ENCODE data around the gene TPST2.
A peak's percentile ranks its signal among the peaks of the same experiment; 100 is the strongest.

TPST2 gene

GRCh38 chr22:26610072-26610958 lies 20.4 kb upstream of the TPST2 start:
- DNase-seq, result peak; percentile 38

DNA sequence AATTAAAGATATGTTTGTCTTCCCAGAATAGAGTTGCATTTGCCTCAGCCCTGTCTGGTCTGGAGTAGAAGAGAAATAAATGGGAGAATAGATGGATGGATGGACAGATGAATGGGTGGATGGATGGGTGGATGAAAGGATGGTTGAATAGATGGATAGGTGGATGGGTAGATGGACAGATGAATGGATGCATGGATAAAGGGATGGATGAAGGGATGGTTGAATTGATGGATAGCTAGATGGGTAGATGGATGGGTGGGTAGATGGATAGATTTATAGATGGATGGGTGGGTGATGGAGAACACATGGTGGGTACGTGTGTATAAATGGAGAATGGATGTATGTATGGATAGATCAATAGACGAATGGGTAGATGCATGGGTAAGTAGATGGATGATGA lies 19.4 kb upstream of the TPST2 start:
- no peak for DNase-seq

DNA sequence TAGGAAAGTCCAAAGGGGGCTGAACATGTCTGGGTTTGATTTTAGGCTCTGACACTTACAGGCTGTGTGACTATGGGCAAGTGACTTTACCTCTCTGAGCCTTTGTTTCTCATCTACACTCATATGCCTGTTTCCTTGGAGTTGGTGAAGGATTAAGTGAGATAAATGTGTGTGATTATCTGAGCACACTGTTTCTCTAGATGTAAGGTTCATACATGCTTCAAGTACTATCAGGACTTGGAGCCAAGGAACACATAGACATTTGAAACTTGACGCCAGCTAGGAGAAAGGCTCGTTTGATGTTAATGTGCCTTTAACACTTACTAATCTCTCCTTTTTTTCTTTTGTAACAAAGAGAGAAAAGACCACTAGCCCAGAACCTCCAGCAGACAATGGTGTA lies 18.2 kb upstream of the TPST2 start:
- DNase-seq, result peak; percentile 16

GRCh38 chr22:26606611-26607010 lies 16.7 kb upstream of the TPST2 start:
- peak; percentile 28 for DNase-seq

GRCh38 chr22:26604368-26604767 lies 14.4 kb upstream of the TPST2 start:
- DNase-seq, result no peak

- DNase-seq, result no peak
Measured at GRCh38 chr22:26602127-26602526, 12.2 kb upstream of the TPST2 start.

DNA sequence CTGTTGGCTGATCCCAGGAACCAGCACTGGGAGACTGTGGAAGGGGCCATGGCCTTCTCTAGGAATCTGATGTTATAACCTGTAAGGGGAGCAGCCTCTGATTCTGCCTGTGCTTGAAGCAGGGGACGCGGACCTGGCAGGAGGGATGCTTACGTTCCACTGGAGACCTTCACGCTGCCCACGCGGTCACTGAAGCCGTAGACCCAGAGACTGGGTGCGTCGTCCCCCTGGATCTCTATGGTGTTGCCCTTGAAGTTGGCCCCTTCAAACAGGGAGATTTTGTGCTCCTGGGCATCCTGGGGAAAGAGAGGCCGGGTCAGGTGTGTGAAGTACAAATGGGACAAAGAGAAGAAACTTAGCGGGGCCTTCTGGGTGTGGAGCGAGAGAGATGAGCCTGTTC lies 11.8 kb upstream of the TPST2 start:
- no peak for DNase-seq

GRCh38 chr22:26599505-26599904 lies 9.6 kb upstream of the TPST2 start:
- DNase-seq, result no peak

DNA sequence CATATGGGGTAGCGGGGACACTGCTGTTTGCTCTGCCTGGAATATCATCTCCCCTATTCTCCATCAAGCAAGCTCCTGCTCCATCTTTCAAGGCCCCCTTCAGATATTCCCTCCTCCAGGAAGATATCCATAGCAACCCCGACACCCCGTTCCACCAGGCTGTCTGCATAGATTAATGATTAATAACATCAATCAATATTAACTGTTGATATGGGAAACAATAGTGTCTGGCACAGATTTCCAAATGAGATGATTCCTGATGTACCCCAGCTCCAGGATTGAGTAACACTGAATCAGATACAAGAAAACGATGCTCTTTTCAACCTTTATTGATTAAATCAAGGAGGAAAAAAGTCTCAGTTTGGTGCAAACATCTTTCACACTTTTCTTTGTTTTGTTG lies 7.5 kb upstream of the TPST2 start:
- no peak for DNase-seq

GRCh38 chr22:26597026-26597425 lies 7.1 kb upstream of the TPST2 start:
- peak; percentile 92 for DNase-seq

GRCh38 chr22:26593763-26594162 lies 3.8 kb upstream of the TPST2 start:
- DNase-seq, result no peak

- DNase-seq, result no peak
Measured at GRCh38 chr22:26592421-26592891, 2.5 kb upstream of the TPST2 start.

- peak; percentile 52 for DNase-seq
Measured at GRCh38 chr22:26589367-26589844, 526 bp downstream of the TPST2 start.

GRCh38 chr22:26588729-26589366 lies 1.1 kb downstream of the TPST2 start:
- DNase-seq, result peak; percentile 34

GRCh38 chr22:26587991-26588613 lies 1.8 kb downstream of the TPST2 start:
- peak; percentile 76 for DNase-seq

GRCh38 chr22:26586556-26587325 lies 3.2 kb downstream of the TPST2 start:
- peak; percentile 68 for DNase-seq

DNA sequence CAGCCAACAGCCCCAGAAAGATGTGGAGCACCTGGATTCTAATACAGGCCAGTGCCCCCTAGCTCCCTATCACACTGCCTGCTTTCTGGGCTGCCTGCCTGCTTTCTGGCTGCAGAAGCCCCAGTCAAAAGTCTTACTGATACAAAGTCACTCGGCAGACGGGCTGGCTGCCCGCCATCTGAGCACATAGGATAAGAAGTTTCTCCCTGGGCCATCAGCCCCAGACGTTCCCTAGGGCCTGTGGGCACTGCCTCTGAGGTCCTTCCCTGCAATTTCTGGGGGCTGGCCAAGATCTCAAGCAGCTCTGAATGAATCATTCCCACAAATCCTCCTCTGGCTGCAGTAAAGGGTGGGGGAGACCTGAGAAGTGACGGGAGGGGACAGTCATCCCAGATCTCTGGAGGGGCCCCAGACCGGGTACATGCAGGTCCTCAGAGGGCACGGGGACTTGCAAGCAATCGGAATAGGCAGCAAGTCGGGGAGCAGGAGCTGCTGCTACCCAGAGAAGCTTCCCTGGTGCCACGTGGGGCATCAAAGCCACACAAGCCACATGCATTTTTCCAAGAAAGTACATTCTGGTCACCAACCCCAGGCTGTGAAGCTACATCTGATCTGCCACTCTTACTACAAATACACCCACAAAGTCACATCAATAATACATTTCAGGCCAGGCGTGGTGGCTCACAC lies 4.7 kb downstream of the TPST2 start:
- peak; percentile 99 for DNase-seq

DNA sequence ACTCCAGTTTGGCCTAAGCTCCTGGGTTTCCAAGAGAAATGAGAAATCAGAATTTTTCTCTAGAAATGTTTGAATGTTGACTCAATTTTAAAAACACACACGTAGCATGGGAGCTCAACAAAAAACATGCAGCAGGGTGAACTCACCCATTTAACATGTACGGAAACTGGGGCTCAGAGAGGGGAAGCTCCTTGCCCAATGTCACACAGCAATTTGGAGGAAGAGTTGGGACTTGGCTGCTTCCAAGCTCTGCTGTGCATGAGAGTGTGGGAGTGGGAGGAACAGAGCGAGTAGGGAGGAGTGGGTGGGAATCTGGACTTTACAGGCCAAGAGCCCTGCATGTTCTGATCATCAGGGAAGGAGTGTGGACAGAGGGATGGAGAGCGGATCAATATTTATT lies 5.9 kb downstream of the TPST2 start:
- no peak for DNase-seq

GRCh38 chr22:26581633-26582168 lies 8.2 kb downstream of the TPST2 start:
- peak; percentile 70 for DNase-seq

- no peak for DNase-seq
Measured at GRCh38 chr22:26581026-26581425, 8.9 kb downstream of the TPST2 start.

- DNase-seq, result no peak
Measured at GRCh38 chr22:26580240-26580962, 9.5 kb downstream of the TPST2 start.

All from hematopoietic multipotent progenitor cell treated with erythropoietin and hydrocortisone succinate and interleukin-3 and kit ligand, for 8 days (in vitro differentiated cells).